NCI-H2196 treated with DMSO at 0.1 percent for 48 hours (cell line): ENCODE data around the gene SPCS2.
"Not testable (repeated sequence)": the region's sequence is repeated elsewhere in the genome, so short reads cannot be mapped to it uniquely, and the experiment has no call there.

ENCODE experiments used
- DNase-seq: peaks from one replicate; lab custom pipeline; 2025; ENCODE audit not compliant: unreplicated experiment; lab: John Stamatoyannopoulos, UW

The SPCS2 gene

GRCh38 chr11:74992852-74993251, 43.8 kb downstream of the SPCS2 start:
- no peak for DNase-seq

GRCh38 chr11:75000975-75001354, 51.9 kb downstream of the SPCS2 start:
- no peak for DNase-seq

DNA sequence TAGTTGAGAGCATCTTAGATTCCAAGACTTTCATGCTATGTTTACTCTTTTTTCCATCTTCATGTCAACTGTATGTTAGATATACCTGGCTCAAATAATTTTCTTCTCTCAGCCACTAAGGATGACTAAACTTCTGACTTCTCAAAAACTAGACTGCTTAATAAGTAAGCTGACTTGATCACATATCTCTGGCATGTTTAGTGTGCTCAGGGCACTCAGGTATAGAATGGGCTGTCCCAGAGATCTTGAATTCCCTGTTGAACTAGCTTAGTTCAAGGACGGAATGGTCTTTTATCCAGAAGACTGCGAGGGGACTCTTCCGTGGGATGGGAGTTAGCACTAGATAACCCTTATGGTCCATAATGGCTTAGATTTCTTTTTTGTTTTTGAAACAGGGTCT, 52.6 kb downstream of the SPCS2 start:
- no peak for DNase-seq

DNA sequence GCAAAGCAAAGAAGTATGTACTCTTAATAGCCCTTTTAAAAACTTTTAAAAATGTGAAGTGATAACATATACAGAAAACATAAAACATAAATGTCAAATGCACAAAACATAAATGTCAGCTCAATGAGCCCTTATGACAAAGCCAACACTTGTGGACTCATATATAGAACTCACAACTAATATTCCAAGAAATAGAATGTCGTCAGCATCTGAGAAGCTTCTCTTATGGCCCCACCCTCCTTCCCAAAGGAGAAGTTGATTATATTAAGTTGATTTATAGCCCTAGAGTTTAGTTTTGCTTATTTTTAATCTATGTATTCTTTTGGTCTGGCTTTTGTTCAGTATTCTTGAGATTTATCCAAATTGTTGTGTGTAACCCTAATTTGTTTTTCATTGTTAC, 53.5 kb downstream of the SPCS2 start:
- no peak for DNase-seq

DNA sequence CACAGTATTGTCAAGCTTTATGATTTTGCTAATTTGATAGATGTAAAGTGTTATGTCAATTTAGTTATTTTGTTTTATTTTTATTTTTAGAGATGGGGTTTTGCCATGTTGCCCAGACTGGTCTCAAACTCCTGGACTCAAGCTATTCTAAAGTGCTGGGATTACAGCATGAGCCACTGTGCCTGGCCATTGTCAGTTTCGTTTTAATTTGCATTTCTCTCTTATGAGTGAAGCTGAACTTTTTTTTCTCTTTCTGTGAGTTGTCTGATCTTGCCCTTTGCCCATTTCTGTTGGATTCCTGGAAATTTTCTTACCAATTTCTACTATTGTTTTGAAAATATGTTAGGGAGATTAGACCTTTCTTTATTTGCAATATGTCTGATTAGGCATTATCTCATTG, 55.1 kb downstream of the SPCS2 start:
- DNase-seq, result no peak

- no peak for DNase-seq
Observed at GRCh38 chr11:75011357-75011756, 62.3 kb downstream of the SPCS2 start.

- DNase-seq, result no peak
Observed at GRCh38 chr11:75011872-75012271, 62.8 kb downstream of the SPCS2 start.

- DNase-seq, result no peak
Observed at GRCh38 chr11:75013051-75013450, 64.0 kb downstream of the SPCS2 start.

GRCh38 chr11:75014129-75014528, 65.1 kb downstream of the SPCS2 start:
- no peak for DNase-seq

- DNase-seq, result not testable (repeated sequence)
Observed at GRCh38 chr11:75019200-75019599, 70.1 kb downstream of the SPCS2 start.

DNA sequence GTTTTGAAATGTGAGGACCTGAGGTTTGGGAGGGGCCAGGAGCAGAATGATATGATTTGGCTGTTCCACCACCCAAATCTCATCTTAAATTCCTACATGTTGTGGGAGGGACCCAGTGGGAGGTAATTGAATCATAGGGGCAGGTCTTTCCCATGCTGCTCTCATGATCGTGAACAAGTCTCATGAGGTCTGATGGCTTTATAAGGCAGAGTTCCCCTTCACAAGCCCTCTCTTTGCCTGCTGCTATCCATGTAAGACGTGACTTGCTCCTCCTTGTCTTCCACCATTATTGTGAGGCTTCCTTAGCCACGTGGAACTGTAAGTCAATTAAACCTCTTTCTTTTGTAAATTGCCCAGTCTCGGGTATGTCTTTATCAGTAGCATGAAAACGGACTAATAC, 71.3 kb downstream of the SPCS2 start:
- DNase-seq, result not testable (repeated sequence)

- no peak for DNase-seq
Observed at GRCh38 chr11:75022296-75022695, 73.2 kb downstream of the SPCS2 start.

GRCh38 chr11:75022759-75023396, 73.8 kb downstream of the SPCS2 start:
- peak; percentile 49 for DNase-seq

GRCh38 chr11:75023446-75024067, 74.5 kb downstream of the SPCS2 start:
- DNase-seq, result no peak

GRCh38 chr11:75024068-75024449, 75.0 kb downstream of the SPCS2 start:
- DNase-seq, result no peak

DNA sequence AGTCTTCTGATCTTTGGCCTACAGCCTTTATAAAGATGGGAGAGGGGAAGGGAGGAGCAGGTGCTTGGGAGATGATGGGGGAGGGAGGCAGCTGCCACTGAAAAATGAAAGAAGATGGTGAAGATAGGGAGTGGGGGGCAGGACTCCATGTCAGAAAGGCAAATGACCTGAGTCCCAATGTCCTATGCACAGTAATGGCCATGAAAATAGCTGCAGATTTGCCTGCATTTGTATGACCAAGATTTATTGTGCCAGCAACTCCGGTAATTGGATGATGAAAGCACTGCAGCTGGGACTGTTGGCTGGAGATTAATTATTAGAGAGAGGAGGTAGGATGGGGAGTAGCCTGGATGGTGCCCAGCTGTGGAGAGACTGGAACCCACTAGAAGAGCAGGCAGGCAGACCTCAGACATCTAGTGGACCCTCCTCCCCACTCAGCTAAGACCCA, 75.7 kb downstream of the SPCS2 start:
- DNase-seq, result no peak

DNA sequence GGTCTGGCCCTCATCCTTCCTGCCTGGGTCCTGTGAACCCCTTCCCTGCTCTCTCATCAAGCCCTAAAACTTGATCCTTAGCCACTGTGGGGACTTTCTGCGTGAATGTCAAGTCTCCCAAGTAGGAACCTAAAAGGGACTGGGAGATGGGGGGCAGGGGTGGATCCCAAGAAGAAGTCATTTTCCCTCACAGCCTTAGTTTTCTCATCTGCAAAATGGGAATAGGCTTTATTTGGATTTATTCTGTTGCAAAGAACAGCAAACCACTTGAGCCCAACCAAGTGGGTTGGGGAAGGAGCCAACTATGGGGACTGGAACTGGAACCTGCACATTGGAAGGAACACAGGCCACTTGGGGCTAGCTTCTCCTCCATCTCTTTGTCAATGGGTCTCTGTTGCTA, 76.5 kb downstream of the SPCS2 start:
- DNase-seq, result no peak

DNA sequence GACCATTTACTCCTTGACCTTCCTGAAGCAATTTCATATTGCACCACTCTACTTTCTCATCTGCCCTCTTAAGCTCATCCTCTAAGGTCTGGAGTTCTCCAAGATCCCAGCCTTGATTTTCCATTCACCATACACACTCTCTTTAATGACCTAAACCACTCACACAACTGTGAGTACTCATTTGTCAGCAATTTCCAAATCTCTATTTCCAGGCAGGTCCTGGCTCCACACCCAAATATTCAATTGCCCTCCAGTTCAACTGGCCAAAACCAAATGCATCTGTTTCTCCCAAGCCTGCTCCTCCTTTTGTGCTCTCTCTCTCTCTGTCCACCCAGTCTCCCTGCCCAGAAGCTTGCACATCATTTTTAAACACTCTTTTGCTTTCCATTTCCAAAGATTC, 79.3 kb downstream of the SPCS2 start:
- no peak for DNase-seq
